Fibroblast of the conjunctiva (primary cell): ENCODE data around the gene BMF.
"Not testable (repeated sequence)": the region's sequence is repeated elsewhere in the genome, so short reads cannot be mapped to it uniquely, and the experiment has no call there.

Source experiments
- DNase-seq: peaks from one replicate; pipeline ENCODE4 v3.0.0-alpha.2; 2010; ENCODE audit warnings: low read depth

The BMF gene

GRCh38 chr15:40108855-40109735 lies at the start of gene BMF:
Gene BMF (minus strand): TSS chr15:40108879. CDS start chr15:40106086, 2,793 bp downstream.
- peak; percentile 98 for DNase-seq

- no peak for DNase-seq
These were observed 49.2 kb upstream of the BMF start for GRCh38 chr15:40157778-40158447.

GRCh38 chr15:40155270-40155910 lies 46.7 kb upstream of the BMF start:
- DNase-seq = no peak

DNA sequence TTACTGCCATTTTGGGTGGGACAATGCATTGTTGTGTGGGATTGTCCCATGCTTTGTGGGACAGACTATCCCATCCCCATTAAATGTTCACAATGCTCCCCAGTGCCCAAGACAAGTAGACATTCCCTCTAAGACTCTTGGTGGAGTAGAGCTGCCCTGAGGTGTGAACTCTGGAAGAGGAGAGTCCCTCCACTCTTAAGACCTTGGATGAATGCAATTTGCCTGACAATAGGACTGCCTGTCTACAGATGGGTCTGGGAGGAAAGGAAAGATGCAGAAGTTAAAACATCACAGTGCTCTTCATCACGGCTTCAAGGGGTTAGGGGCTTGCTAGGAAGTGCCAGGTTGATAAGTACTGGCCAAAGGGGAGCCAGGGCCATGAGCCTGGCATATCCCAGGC lies 46.1 kb upstream of the BMF start:
- not testable (repeated sequence) for DNase-seq

DNA sequence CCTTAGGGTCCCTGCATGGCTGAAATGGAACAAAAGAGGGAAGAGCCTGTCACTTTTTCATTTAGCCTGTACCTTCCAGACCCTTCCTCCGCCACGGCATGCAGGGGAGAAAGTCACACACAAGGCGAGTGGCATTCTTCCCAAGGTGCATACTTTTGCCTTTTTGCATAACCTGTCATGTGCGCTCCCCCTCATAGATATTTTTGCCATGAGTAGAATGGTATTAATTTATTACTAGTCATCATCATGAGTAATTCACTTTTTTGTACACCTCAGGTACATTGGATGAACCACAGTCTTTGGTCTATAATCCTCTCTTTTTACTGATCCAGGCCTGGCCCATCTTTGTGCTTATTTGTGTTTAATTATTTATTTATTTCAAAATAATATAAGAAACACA lies 43.3 kb upstream of the BMF start:
- DNase-seq = no peak

DNA sequence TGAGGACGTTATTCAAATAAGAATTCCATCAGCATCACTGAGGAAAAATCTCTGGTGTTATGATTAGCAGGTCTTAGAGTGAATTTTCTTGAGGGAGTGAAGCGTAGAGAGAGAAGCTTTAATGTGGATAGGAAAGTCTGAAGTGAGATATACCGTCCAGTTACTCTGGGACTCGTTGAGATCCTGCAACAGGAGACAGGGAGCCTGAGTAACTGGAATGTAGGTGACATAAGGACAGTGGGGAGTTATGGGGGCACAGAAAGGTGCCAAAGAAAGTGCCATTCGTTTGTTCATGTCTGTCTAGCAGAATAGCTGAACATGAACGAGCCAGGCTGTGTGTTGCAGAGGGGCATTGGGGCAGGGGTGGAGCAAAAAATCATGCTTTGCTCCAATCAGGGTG lies 42.8 kb upstream of the BMF start:
- no peak for DNase-seq

DNA sequence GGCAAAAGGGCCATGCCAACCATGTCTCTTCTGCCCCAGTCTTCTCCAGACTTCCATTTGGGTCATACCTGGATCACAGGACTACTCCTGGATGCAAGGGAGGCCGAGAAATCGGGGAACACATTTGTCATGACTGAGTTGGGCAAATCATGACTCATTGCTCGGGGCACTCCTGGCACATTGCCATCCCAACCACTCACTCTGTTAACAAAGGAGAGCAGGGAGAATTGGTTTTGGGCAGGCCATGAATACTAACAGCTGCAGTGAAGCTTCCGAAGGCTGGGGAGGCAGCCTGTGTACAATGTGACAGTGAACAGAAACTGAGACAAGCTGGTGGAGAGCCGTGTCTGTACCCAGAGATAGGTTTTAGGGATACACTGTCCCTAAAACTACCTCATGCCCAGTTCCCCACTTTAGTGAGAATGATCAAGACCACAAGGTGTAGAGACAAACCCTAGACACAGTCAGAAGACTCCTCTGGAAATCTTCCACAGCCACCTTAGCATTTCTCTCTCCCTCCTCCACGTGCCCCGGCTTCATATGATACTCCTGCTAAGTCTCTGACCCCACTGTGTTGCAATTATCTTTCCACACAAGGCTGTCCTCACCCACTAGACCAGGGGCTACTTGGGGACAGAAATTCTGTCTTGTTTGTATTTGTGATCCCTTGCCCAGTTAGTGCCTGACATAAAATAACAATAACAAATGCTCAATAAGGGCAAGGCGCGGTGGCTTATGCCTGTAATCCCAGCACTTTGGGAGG lies 41.7 kb upstream of the BMF start:
- peak; percentile 20 for DNase-seq

GRCh38 chr15:40149339-40149738 lies 40.7 kb upstream of the BMF start:
- DNase-seq = no peak

DNA sequence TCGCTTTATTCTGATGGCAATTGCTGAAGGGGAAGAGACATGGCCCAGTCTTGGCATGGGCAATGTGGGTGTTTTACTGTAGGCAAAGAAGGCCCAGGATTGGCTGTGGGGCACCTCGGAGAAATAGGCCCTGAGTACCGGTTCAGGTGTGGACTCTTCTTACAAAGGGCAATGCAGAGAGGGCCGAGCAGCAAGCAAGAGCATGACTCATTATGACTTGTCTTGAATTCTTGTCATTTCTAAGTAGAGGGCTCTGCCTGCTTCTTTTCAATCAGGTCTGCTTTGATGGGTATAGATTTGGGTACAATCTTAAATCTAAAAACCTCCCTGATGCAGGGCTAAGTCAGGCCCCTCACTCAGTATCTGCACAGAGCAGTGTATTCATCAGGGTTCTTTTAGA lies 37.4 kb upstream of the BMF start:
- DNase-seq = no peak

GRCh38 chr15:40142428-40142827 lies 33.7 kb upstream of the BMF start:
- DNase-seq = no peak

GRCh38 chr15:40138201-40138570 lies 29.5 kb upstream of the BMF start:
- DNase-seq = not testable (repeated sequence)

DNA sequence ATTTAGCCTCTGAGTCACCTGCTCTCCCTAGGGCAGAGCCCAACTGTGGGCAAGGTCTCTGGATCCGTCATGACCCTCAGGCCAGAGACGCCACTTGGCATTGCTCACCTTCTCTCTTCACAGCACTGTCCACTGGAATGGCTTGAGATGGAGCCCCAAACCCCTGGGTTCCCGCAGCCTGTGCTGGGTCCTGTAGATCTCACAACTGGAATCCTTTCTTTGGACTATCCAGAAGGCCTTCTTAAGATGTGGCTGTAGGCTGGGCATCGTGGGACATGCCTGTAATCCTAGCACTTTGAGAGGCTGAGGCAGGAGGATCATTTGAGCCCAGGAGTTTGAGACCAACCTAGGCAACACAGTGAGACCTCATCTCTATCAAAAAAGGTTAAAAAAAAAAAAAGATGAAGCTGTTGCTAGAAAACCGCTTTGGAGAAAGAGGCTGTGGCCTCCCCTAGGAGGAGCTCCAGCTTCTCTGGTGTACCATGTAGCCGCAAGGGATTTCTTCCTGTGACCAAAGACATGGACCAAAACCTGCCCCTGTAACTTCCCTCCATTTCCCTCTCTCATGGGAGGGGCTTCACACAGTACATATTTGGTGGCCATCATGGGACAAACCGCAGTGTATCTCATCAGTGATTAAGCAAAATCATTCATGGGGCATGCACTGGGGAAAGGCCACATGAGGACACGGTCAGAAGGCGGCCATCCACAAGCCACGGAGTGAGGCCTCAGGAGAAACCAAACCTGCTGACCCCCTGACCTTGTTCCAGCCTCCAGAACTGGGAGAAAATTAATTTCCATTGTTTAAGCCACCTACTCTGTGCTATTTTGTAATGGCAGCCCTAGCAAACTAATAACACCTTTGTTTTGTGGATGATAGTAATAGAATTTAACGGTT lies 28.9 kb upstream of the BMF start:
- DNase-seq = no peak

DNA sequence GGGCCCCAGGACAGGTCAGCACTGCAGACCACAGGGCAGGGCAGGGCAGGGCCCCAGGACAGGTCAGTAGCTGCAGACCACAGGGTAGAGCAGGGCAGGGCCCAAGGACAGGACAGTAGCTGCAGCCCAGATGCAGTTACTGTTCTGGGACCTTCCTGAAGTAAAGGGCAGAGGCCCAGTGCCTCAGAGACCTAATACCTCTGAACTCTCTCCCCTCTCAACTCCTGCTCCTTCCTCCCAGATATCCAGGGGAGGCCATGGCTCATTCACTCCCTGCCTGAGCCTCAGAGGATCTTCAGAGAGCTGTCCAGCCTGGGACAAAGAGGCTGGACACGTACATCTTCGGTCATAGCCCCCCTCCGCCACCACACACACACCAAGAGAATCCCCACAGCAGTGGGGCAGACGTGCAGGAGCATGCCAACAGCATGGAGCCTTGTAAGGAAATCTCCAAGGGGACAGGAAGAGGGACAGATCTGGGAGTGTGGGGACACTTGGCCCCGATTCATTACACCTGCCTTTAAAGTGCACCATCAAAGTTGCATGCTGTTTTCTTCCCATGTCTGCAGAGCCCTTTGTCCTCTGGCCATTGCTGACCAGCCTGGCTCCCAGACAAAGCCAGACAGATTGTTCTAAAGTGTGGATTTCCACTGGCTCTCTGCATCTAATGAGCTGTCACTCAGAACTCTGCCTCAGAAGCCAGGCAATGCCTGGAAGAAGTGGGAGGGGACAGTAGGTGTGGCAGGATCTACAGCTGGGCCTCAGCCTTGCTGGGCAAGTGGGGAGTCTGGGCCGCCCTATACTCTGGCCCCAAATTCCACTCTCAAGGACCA lies 28.0 kb upstream of the BMF start:
- no peak for DNase-seq

DNA sequence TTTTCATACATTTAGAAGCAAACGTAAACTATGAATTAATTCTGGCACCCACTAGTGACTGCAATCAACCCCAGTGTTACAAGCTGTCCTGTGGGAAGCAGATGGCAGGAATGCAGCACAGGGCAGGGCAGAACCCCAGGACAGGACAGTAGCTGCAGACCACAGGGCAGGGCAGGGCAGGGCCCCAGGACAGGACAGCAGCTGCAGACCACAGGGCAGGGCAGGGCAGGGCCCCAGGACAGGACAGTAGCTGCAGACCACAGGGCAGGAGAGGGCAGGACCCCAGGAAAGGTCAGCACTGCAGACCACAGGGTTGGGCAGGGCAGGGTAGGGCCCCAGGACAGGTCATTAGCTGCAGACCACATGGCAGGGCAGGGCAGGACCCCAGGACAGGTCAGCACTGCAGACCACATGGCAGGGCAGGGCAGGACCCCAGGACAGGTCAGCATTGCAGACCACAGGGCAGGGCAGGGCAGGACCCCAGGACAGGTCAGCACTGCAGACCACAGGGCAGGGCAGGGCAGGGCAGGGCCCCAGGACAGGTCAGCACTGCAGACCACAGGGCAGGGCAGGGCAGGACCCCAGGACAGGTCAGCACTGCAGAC lies 27.3 kb upstream of the BMF start:
- not testable (repeated sequence) for DNase-seq

DNA sequence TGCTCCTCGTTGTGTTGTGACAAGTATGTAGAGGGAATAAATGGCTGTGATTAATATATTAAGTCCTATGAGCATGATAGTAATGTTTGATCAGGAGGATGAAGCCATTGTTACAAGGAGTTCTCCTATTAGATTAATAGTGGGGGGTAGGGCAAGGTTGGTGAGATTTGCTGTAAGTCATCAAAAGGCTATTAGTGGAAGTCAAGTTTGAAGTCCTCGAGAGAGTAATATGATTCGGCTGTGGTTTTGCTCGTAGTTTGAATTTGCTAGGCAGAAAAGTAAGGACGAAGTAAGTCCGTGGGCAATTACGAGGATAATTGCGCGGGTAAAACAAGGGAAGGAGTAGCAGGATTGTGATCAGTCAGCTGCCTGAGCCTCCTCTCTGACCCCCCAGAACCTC lies 26.2 kb upstream of the BMF start:
- no peak for DNase-seq

DNA sequence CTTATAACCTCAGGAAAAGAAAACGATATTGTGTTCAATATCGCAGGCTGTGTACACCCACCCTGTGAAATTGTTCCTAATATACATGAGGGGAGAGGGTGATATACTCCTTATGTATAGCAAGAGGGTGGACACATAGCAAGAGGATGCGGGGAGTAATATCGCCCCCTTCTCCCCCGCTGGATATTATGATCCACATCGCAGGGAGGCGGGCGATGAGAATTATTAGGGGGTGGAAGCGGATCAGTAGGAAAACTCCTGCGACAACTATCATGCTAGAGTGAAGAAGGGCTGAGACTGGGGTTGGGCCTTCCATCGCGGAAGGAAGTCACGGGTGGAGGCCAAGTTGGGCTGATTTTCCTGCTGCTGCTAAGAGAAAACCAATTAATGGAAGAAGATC lies 24.9 kb upstream of the BMF start:
- no peak for DNase-seq

- DNase-seq = no peak
These were observed 22.3 kb upstream of the BMF start for GRCh38 chr15:40130799-40131502.

GRCh38 chr15:40130118-40130517 lies 21.4 kb upstream of the BMF start:
- DNase-seq = no peak
